HG02870 (cell line): ENCODE results near the gene NRG4.
"Not testable (repeated sequence)": the region's sequence is repeated elsewhere in the genome, so short reads cannot be mapped to it uniquely, and the experiment has no call there.

ENCODE experiments used
- ATAC-seq: cut with Tn5 transposase; IDR thresholded peaks from one replicate; pipeline ENCODE4 v1.9.1; 2021; ENCODE audit warnings: mild to moderate bottlenecking, moderate library complexity; ENCODE audit not compliant: unreplicated experiment

NRG4 gene, protein sequence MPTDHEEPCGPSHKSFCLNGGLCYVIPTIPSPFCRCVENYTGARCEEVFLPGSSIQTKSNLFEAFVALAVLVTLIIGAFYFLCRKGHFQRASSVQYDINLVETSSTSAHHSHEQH

GRCh38 chr15:76011627-76012551 lies at the start of gene NRG4:
NRG4 (minus strand) TSS chr15:76012424; CDS start chr15:76011230, 1,194 bp downstream.
- ATAC-seq: no peak

- no peak for ATAC-seq
These were observed 49.5 kb upstream of the NRG4 start for GRCh38 chr15:76061700-76062099.

DNA sequence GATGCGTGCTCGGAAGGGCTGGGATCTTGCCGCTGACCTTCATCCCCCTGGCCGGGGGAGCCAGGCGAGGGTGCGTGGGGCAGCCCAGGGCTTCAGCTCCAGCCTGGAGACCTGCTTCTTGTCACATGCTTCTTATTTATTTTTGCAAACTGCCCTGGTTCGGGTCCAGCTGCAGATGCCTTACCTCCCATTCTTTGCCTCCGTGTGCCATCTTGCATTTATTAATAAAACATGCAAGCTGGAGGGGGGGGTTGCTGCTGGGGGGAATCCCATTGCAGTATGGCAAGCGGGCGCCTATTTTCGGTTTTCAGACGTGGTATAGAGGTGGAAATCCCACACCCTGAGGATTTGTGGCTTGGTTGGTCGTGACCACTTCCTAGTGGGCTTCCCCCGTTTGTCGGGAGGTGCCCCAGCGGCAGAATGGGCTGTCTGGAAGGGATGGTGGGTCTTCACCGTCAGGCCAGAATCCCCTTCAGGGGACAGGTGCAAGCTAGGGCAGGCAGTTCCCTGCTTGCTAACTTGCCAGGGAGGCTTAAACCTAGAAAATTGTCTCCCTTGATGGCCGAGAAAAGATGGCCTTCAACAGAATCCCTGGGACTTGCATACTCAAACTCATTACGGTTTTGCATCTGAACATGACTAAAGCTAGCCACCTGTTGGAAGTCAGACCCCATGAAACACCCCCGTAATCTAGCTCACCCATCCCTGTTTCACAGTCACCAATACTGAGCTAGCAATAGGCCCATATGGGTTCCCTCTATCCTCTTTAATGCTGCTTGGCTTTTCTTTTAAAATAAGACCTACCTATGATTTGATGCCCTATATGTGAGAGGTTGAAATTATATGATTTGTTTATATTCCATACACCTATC lies 48.1 kb upstream of the NRG4 start:
- ATAC-seq: no peak

GRCh38 chr15:76059320-76060117 lies 47.3 kb upstream of the NRG4 start, which contains the start of gene TMEM266:
TMEM266 (plus strand) TSS chr15:76059985; CDS start chr15:76134264, 74,279 bp downstream.
- no peak for ATAC-seq

DNA sequence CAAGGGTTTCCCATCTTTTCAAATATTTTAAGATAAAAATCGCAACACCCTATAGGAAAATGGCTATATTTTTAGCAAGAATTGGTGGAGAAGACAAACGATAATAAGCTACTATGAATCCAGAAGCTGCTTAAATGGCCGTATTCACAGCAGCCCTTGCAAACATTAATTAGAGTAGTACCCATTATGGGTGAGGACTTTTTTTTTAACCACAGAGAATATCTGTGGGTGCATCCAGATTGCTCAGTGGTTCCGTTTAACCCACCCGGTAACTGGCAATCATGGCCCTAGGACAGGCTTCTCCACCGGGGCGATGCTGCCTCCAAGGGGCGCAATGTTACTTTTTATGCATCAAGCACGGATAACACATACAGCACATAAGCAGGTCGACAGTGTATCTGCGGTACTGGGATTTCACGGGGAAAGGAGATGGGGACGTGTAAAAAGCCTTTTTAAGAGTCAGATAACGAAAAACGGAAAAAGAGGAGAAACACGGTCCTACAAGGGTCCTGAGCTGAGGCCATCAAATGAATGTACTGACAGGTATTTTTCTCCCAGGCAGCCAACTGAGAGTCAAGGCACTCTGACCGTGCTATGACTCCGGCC lies 46.6 kb upstream of the NRG4 start:
- no peak for ATAC-seq

GRCh38 chr15:76057332-76058000 lies 45.2 kb upstream of the NRG4 start:
- ATAC-seq: peak; percentile 31

GRCh38 chr15:76056931-76057330 lies 44.7 kb upstream of the NRG4 start:
- peak; percentile 49 for ATAC-seq

DNA sequence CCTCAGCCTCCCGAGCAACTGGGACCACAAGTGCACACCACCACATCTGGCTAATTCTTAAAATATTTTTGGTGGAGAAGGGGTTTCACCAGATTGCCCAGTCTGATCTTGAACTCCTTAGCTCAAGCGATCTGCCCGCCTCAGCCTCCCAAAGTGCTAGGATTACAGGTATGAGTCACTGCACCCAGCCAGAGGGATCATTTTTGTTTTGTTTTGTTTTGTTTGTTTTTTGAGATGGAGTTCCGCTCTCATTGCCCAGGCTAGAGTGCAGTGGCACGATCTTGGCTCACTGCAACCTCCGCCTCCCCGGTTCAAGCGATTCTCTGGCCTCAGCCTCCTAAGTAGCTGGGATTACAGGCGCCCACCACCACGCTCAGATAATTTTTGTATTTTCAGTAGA lies 42.0 kb upstream of the NRG4 start:
- ATAC-seq: not testable (repeated sequence)

DNA sequence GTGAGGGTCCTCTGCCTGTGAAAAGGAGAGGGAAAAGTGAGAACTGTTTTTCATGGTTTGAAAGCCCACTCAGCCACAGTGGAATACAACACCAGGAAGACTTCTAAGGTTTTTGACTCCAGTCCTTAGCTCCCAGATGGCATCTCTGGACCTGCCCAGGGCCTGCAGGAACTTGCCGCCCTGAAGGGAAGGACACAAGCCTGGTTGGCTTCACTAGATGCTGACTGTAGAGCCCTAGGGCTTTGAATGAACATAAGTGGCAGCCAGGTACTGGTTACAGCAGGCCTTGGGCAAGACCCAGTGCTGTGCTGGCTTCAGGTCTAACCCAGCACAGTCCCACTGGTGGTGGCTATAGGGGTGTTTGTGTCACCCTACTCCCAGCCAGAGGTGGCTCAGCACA lies 26.3 kb upstream of the NRG4 start:
- ATAC-seq: no peak

GRCh38 chr15:76035593-76035992 lies 23.4 kb upstream of the NRG4 start:
- no peak for ATAC-seq

- no peak for ATAC-seq
These were observed 21.9 kb upstream of the NRG4 start for GRCh38 chr15:76034111-76034510.

DNA sequence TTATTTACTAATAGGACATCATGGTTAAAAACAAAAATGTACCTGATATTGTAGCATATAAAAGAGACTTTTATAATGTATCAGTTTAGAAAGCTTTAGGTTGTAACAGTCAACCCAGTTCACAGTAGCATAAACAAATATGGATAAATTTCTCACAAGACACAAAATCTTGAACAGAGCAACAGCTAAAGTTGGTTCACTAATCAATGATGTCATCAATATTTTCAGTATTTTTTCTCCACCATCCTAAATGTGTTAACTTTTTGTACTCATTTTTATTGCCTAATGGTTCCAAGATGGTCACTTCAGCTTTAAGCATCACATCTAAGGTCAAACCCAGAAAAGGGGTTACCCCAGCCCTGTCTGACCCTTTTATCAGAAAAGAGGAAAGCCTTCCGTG lies 21.2 kb upstream of the NRG4 start:
- no peak for ATAC-seq

DNA sequence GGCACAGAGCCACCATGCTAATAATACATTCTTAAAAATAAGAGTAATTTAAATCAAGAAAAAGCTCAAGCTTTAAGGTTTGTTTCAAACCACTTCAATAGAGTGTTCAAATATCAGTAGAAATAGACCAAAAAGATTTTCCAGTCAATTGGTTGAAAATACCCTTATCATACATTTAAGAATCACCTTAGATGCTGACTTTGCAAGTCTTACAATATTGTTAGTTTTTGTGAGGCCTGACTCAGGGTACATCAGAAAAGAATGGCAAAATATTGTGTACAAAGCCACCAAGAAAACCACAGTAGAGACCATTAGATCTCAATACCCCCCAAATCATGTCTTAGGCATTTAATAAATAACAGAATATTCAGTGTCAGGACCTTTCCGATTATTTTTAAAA lies 19.8 kb upstream of the NRG4 start:
- ATAC-seq: no peak

DNA sequence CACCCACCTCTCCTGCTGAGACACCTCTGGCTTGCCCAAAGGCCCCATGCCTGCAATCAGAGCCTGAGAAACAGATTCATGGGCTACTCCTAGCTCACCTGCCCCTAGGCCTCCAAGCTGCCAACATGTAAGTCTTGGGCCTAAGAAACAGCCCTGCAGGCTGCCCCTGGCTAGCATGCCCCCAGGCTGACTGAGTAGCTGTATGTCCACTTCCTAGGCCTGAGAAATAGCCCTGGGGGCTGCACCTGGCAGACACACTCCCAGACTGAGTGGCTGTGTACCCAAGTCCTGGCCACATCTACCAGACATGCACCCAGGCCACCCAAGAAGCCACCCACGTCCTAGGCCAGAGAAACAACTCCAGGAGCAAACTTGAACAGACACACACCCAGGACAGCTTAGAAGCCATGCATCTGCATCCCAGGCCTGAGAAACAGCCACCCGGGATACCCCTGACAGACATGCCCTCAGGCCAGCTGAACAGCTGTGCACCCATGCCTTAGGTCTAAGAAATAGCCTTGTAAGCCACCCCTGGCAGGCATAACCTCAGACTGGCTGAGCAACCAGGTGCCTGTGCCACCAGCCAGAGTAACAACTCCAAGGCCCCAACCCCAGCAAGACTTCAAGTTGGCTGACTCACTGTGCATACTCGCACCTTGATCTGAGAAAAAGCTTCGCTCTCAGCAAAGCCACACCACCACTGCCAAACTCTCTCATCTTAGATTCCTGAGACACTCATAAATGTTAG lies 12.0 kb upstream of the NRG4 start:
- no peak for ATAC-seq

DNA sequence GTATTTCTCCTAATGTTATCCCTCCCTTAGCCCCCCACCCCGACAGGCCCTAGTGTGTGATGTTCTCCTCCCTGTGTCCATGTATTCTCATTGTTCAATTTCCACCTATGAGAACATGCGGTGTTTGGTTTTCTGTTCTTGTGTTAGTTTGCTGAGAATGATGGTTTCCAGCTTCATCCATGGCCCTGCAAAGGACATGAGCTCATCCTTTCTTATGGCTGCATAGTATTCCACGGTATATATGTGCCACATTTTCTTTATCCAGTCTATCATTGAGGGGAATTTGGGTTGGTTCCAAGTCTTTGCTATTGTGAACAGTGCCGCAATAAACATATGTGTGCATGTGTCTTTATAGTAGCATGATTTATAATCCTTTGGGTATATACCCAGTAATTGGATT lies 1.2 kb upstream of the NRG4 start:
- not testable (repeated sequence) for ATAC-seq

- no peak for ATAC-seq
These were observed 1.6 kb downstream of the NRG4 start for GRCh38 chr15:76010613-76011012.

GRCh38 chr15:76006136-76006778 lies 6.0 kb downstream of the NRG4 start:
- no peak for ATAC-seq

GRCh38 chr15:76003364-76003763 lies 8.9 kb downstream of the NRG4 start:
- no peak for ATAC-seq
